Adrenal gland (tissue), 12 donors: Measurements from ENCODE around the gene CFAP97D2. TPM values are rescaled to one million over a fixed set of nuclear protein-coding genes. Genes with fewer than 3 reads are reported as not detected.
A peak's percentile ranks its signal among the peaks of the same experiment; 100 is the strongest.

Experiments
- DNase-seq, 7 donors: peaks; one replicate each; pipeline ENCODE4 v3.0.0-alpha.2; 2019 to 2020
- H3K27ac ChIP-seq, 5 donors: fragments of 200-600 bp; sonication (generic) in 4 of 5; 1 replicate in 3 of 5; 2 replicates in 2 of 5; pipeline versions ENCODE4 v1.5.1 to v1.8.0; 2016 to 2020; ENCODE audit warnings: mild to moderate bottlenecking in 1 of 5
- H3K27me3 ChIP-seq: fragments of 200-600 bp; 2 replicates; pipeline ENCODE4 v1.8.0; 2021
- H3K36me3 ChIP-seq, 2 donors: fragments of 200-600 bp; replicated peaks in 1 of 2; 1 replicate in 1 of 2; 2 replicates in 1 of 2; pipeline versions ENCODE4 v1.5.1 to v1.8.0; 2018 to 2022
- H3K4me1 ChIP-seq, 2 donors: fragments of 200-600 bp; replicated peaks in 1 of 2; 1 replicate in 1 of 2; 2 replicates in 1 of 2; pipeline versions ENCODE4 v1.5.1 to v1.8.0; 2018 to 2021
- H3K4me3 ChIP-seq, 4 donors: fragments of 200-600 bp; sonication (generic) in 3 of 4; one replicate each; pipeline ENCODE4 v1.5.1; 2016 to 2018
- H3K9me3 ChIP-seq, 3 donors: fragments of 200-600 bp; sonication (generic) in 1 of 3; replicated peaks in 1 of 3; 1 replicate in 2 of 3; 2 replicates in 1 of 3; pipeline versions ENCODE4 v1.5.1 to v1.8.0; 2016 to 2021
- CTCF ChIP-seq, 6 experiments: fragments of 450-650 bp in 4 of 6; fragments of 200-600 bp in 2 of 6; sonication (generic) in 1 of 6; IDR thresholded peaks; 1 replicate in 5 of 6; 2 replicates in 1 of 6; pipeline versions ENCODE4 v1.5.1 to v1.8.0; 2016 to 2021; ENCODE audit warnings: antibody characterized with exemption in 6 of 6, mild to moderate bottlenecking in 2 of 6, moderate library complexity in 1 of 6
- POLR2A ChIP-seq, 2 donors: fragments of 450-650 bp; IDR thresholded peaks; one replicate each; pipeline ENCODE4 v1.6.1; 2017; ENCODE audit warnings: antibody characterized with exemption in 2 of 2, mild to moderate bottlenecking in 2 of 2, moderate library complexity in 1 of 2
- WGBS, 4 donors: extraction: QIAGEN DNeasy Blood & Tissue Kit in 2 of 4; methylation state at CpG; one replicate each; pipeline versions ENCODE4 v1.1.5 to v1.1.7; 2013 to 2017; 5-methylcytosine and 5-hydroxymethylcytosine counted together
- intact Hi-C, 2 donors: fragments of 100-400 bp; cut with DNase I; formaldehyde crosslinking; loops; one replicate each; pipeline versions ENCODE4 v1.14.1 to v1.15.0; 2022 to 2023
- polyA plus RNA-seq, 3 donors: library from polyadenylated mRNA; stranded (reverse); fragments of 200-250 nt in 2 of 3; fragments of 350-450 nt in 1 of 3; fragmentation: Illumina TruSeq in 1 of 3; extraction: RNeasy Lipid Tissue Mini Kit (QIAGEN cat#74804) in 1 of 3; gene quantifications; one replicate each; pipeline ENCODE4 v1.2.3, GENCODE V29; 2013 to 2014
- total RNA-seq, 9 donors: library from RNA; depleted of rRNA in 4 of 9; stranded (reverse); fragments of >200 nt in 4 of 9; fragments of 120-200 nt in 1 of 9; fragmentation: NEBNext Ultra II Directional in 1 of 9; extraction: Animal tissue kit (Norgen Biotek cat#: 25700) in 1 of 9; gene quantifications; one replicate each; pipeline versions ENCODE4 v1.1.0 to v1.2.4, GENCODE V29; 2013 to 2023
- donor health status: healthy with polysubstance abuse.
- donor health status: Bipolar disorder and iron deficiency.
- donor health status: DM: yes; HTN: yes; CAD: no.
- donor health status: DM: no; HTN: no; CAD: no.
- donor health status: DM: no; HTN: no; CAD: no.
- donor health status: DM: yes; HTN: yes; CAD: no.

CFAP97D2 gene
- total and polyA plus RNA-seq, 12 donors: not detected

DNA sequence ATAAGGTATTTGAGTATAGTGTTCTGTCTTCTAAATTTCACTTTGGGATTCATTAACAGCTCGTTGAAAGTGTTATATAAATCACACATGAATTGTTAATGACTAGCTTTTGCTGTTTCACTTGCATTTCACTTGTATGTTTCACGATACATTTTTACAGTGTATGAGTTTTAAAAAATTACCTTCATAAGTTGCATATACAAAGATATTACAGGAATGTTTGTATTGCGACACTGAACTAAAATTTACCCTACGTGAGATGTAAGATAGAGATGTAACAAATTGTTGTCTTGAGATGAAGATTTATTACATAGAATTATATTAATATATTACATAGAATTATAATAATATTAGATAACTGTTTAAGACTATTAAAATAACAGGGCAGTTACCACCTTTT, 57.2 kb downstream of the CFAP97D2 start:
- Histone ChIP-seq H3K36me3 (peaks cover 0 to 46% of the 10 kb centered on the region in 2 donors), H3K27me3 (no peaks in the 10 kb centered on the region), H3K27ac (no peak overlapping the region), H3K4me3 (peak overlapping the region in 2 of 4 donors; percentile 55 to 81), H3K4me1 (peaks cover 6 to 17% of the 10 kb centered on the region in 2 donors), H3K9me3 (no peaks in the 10 kb centered on the region)
- no peak for DNase-seq
- TF ChIP-seq POLR2A (IDR thresholded peaks at IDR 0.05): no peak
- TF ChIP-seq CTCF (IDR thresholded peaks at IDR 0.05): no peak
- WGBS, 4 donors: 72 to 77% (median 75%) methylated on average over 4 of the region's 4 CpGs
- intact Hi-C loops: no loop called here

DNA sequence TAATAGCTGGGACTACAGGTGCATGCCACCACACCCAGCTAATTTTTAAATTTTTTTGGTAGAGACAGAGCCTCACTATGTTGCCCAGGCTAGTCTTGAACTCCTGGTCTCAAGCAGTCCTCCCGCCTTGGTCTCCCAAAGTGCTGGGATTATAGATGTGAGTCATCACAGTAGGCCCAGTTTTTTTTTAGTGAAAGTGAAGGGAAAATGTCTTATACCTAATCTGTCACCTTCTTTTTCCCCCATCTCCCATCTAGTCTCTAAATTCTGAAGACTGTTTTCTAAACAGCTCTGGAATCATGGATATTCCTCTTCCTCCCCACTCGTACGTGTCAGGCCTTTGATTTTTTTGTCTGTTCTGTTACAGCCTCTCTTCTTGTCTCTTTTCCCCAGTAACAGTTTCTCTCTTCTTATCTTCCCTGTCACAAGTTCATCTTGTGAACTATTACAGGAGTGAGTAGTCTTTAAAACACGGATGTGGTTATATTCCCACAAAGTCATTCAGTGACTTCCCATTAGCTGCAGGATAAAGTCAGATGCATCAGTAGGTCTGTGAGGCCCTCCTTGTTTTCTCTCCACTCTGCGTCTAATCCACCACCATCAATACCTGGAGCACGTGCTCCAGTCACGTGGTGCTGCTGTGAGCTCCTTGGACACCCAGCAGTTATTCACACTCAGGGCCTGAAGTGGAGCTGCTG, 58.5 kb downstream of the CFAP97D2 start:
- 90 to 92% (median 92%) methylated on average over 7 of the region's 7 CpGs for WGBS, 4 donors
- Histone ChIP-seq H3K27ac (no peak overlapping the region), H3K9me3 (no peaks in the 10 kb centered on the region), H3K4me1 (peaks cover 6 to 17% of the 10 kb centered on the region in 2 donors), H3K36me3 (peaks cover 0 to 57% of the 10 kb centered on the region in 2 donors), H3K4me3 (no peak overlapping the region), H3K27me3 (no peaks in the 10 kb centered on the region)
- intact Hi-C loops: no loop called here
- no peak for TF ChIP-seq CTCF (IDR thresholded peaks at IDR 0.05)
- TF ChIP-seq POLR2A (IDR thresholded peaks at IDR 0.05): no peak
- no peak for DNase-seq

DNA sequence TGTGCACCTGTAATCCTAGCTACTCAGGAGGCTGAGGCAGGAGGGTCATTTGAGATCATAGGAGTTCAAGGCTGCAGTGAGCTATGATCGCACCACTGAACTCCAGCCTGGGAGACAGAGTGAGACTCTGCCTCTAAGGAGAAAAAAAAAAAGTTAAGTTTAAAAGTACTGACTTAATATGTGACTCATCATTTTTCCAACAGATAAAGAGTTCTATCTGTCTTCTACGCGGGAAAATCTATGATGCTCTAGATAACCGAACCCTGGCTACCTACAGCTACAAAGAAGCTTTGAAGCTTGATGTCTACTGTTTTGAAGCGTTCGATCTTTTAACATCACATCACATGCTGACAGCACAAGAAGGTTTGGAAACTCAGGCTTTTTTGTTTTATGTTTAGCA, 62.9 kb downstream of the CFAP97D2 start:
- no peak for DNase-seq
- H3K27ac ChIP-seq: peak overlapping the region in 1 of 5 donors; percentile 7
- H3K27me3 ChIP-seq: no peaks in the 10 kb centered on the region
- intact Hi-C loops: no loop called here
- H3K36me3 ChIP-seq: peaks cover 0 to 96% of the 10 kb centered on the region in 2 donors
- no peaks in the 10 kb centered on the region for H3K4me1 ChIP-seq
- H3K4me3 ChIP-seq: no peak overlapping the region
- no peaks in the 10 kb centered on the region for H3K9me3 ChIP-seq
- 61 to 70% (median 65%) methylated on average over 6 of the region's 6 CpGs for WGBS, 4 donors
- TF ChIP-seq CTCF (IDR thresholded peaks at IDR 0.05): no peak
- TF ChIP-seq POLR2A (IDR thresholded peaks at IDR 0.05): no peak

DNA sequence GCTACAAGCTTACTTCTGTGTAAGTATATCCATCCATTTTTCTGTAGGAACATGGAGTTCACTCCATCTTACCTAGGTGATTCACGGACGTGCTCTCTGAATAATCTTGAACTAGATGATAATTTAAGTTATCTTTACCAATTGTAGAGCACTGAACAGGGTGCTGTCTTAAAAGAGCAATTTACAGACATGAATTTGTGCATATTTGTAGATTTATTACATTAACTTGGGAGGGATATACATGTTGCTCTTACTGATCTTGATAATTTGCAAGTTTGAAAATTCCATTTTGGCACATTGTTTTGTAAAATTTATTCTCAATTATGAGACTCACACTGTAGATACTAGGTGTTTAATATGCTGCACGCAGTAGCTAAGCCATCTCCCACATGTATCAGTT, 64.9 kb downstream of the CFAP97D2 start:
- no peak for TF ChIP-seq POLR2A (IDR thresholded peaks at IDR 0.05)
- no peak for TF ChIP-seq CTCF (IDR thresholded peaks at IDR 0.05)
- 93 to 97% (median 94%) methylated on average over 3 of the region's 3 CpGs for WGBS, 4 donors
- no peak overlapping the region for H3K4me3 ChIP-seq
- H3K4me1 ChIP-seq: no peaks in the 10 kb centered on the region
- H3K27ac ChIP-seq: no peak overlapping the region
- H3K9me3 ChIP-seq: no peaks in the 10 kb centered on the region
- intact Hi-C loops: no loop called here
- no peaks in the 10 kb centered on the region for H3K27me3 ChIP-seq
- DNase-seq: no peak
- peaks cover 0 to 97% of the 10 kb centered on the region in 2 donors for H3K36me3 ChIP-seq
